ENCODE measurements around the gene PLLP. TPM values are rescaled to one million over a fixed set of nuclear protein-coding genes. Genes with fewer than 3 reads are reported as not detected.
"Not testable (repeated sequence)": the region's sequence is repeated elsewhere in the genome, so short reads cannot be mapped to it uniquely, and the experiment has no call there.

The PLLP gene
- total RNA-seq, 1 experiment from 2014 or later, result 3.1 TPM

DNA sequence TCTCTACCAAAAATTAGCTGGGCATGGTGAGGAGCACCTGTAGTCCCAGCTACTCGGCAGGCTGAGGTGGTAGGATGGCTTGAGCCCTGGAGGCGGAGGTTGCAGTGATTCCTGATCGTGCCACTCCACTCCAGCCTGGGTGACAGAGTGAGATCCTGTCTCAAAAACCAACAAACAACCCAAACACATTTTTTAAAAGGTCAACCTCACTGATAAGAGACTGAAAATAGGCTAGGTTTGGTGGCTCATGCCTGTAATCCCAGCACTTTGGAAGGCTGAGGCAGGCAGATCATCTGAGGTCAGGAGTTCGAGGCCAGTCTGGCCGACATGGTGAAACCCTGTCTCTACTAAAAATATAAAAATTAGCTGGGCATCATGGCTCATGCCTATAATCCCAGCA, 8.5 kb downstream of the PLLP start:
- H3K36me3 ChIP-seq (ENCODE audit: control insufficient read depth in 1 of 2, insufficient read depth in 2 of 2, low read length in 2 of 2); H4K20me1 ChIP-seq (ENCODE audit: insufficient read depth); H2AFZ ChIP-seq (ENCODE audit: low read depth, low read length, poor library complexity, severe bottlenecking); DNase-seq (ENCODE audit: low read depth, low spot score); POLR2A ChIA-PET; H3K4me3 ChIP-seq (replicated peaks in 1 of 2; ENCODE audit: low read depth in 1 of 2, low read length in 2 of 2); H3K4me2 ChIP-seq (ENCODE audit: low read length); H3K27ac ChIP-seq (ENCODE audit: low read depth, low read length); BruUV-seq (replicated peaks); RAD21 ChIA-PET (ENCODE audit: low non-redundant PET in 1 of 2, low total read pairs in 2 of 2, uncharacterized antibody in 2 of 2, unreplicated experiment in 2 of 2); H3K79me2 ChIP-seq (ENCODE audit: insufficient read depth, low read length); CTCF ChIA-PET; H3K9me2 ChIP-seq (ENCODE audit: insufficient read depth); H3K27me3 ChIP-seq (ENCODE audit: insufficient read depth, low read length); intact Hi-C loops (cut with micrococcal nuclease); ATAC-seq; H3K9ac ChIP-seq (ENCODE audit: low read length); H3K9me3 ChIP-seq (ENCODE audit: control insufficient read depth in 1 of 2, insufficient read depth in 1 of 2, low read depth in 1 of 2, low read length in 2 of 2): not testable (repeated sequence)
- peaks cover 29 to 32% of the 10 kb centered on the region in 2 experiments for H3K4me1 ChIP-seq (ENCODE audit: control insufficient read depth in 1 of 2, insufficient read depth in 2 of 2, low read length in 2 of 2)

DNA sequence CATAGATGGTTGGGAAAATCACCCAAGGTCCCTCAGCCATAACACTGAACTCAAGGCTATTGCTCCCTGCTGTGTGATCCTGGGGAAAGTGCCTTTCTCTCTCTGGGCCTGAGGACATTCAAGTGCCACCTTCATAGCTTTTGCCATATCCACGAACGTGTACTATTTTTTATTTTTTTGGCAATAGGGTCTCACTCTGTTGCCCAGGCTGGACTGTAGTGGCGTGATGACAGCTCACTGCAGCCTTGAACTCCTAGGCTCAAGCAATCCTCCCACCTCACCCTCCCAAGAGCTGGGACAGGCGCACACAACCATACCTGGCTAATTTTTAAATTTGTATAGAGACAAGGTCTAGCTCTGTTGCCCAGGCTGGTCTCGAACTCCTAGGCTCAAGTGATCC, 10.6 kb downstream of the PLLP start:
- no peaks in the 10 kb centered on the region for H4K20me1 ChIP-seq (ENCODE audit: insufficient read depth)
- no peak overlapping the region for H3K4me3 ChIP-seq (replicated peaks in 1 of 2; ENCODE audit: low read depth in 1 of 2, low read length in 2 of 2)
- H3K27ac ChIP-seq (ENCODE audit: low read depth, low read length), result no peak overlapping the region
- H3K27me3 ChIP-seq (ENCODE audit: insufficient read depth, low read length), result no peaks in the 10 kb centered on the region
- ChIA-PET RAD21 (ENCODE audit: low non-redundant PET in 1 of 2, low total read pairs in 2 of 2, uncharacterized antibody in 2 of 2, unreplicated experiment in 2 of 2) (no interaction called here), POLR2A (no interaction called here), CTCF (no interaction called here)
- H3K4me2 ChIP-seq (ENCODE audit: low read length), result no peak overlapping the region
- BruUV-seq (replicated peaks), result no TSS peak
- peaks cover 21% of the 10 kb centered on the region in 2 experiments for H3K4me1 ChIP-seq (ENCODE audit: control insufficient read depth in 1 of 2, insufficient read depth in 2 of 2, low read length in 2 of 2)
- ATAC-seq (no peak), DNase-seq (ENCODE audit: low read depth, low spot score) (no peak)
- no peaks in the 10 kb centered on the region for H3K9me2 ChIP-seq (ENCODE audit: insufficient read depth)
- intact Hi-C loops (cut with micrococcal nuclease), result no loop called here
- no peaks in the 10 kb centered on the region for H3K9me3 ChIP-seq (ENCODE audit: control insufficient read depth in 1 of 2, insufficient read depth in 1 of 2, low read depth in 1 of 2, low read length in 2 of 2)
- H2AFZ ChIP-seq (ENCODE audit: low read depth, low read length, poor library complexity, severe bottlenecking), result no peak overlapping the region
- H3K79me2 ChIP-seq (ENCODE audit: insufficient read depth, low read length), result no peaks in the 10 kb centered on the region
- no peaks in the 10 kb centered on the region for H3K36me3 ChIP-seq (ENCODE audit: control insufficient read depth in 1 of 2, insufficient read depth in 2 of 2, low read length in 2 of 2)
- H3K9ac ChIP-seq (ENCODE audit: low read length), result no peak overlapping the region
- TF ChIP-seq POLR2A (IDR thresholded peaks at IDR 0.05; ENCODE audit: borderline replicate concordance, extremely low read depth, insufficient read depth, insufficient read length), result no peak
- TF ChIP-seq POLR2AphosphoS5 (IDR thresholded peaks at IDR 0.05; ENCODE audit: low read depth, low read length), result no peak
- no peak for TF ChIP-seq ELF1 (IDR thresholded peaks at IDR 0.05; ENCODE audit: borderline replicate concordance, low read depth)
- no peak for TF ChIP-seq RAD21 (IDR thresholded peaks at IDR 0.05; ENCODE audit: low read depth)
- TF ChIP-seq, protein P1, sequence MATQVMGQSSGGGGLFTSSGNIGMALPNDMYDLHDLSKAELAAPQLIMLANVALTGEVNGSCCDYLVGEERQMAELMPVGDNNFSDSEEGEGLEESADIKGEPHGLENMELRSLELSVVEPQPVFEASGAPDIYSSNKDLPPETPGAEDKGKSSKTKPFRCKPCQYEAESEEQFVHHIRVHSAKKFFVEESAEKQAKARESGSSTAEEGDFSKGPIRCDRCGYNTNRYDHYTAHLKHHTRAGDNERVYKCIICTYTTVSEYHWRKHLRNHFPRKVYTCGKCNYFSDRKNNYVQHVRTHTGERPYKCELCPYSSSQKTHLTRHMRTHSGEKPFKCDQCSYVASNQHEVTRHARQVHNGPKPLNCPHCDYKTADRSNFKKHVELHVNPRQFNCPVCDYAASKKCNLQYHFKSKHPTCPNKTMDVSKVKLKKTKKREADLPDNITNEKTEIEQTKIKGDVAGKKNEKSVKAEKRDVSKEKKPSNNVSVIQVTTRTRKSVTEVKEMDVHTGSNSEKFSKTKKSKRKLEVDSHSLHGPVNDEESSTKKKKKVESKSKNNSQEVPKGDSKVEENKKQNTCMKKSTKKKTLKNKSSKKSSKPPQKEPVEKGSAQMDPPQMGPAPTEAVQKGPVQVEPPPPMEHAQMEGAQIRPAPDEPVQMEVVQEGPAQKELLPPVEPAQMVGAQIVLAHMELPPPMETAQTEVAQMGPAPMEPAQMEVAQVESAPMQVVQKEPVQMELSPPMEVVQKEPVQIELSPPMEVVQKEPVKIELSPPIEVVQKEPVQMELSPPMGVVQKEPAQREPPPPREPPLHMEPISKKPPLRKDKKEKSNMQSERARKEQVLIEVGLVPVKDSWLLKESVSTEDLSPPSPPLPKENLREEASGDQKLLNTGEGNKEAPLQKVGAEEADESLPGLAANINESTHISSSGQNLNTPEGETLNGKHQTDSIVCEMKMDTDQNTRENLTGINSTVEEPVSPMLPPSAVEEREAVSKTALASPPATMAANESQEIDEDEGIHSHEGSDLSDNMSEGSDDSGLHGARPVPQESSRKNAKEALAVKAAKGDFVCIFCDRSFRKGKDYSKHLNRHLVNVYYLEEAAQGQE (IDR thresholded peaks at IDR 0.05; ENCODE audit: low read depth), result no peak
- no peak for TF ChIP-seq SIN3A (IDR thresholded peaks at IDR 0.05; ENCODE audit: low read depth)
- no peak for TF ChIP-seq ZNF274 (IDR thresholded peaks at IDR 0.05; ENCODE audit: low read depth, low read length)
- no peak for TF ChIP-seq SRF (IDR thresholded peaks at IDR 0.05; ENCODE audit: low read depth)
- TF ChIP-seq, protein P2, sequence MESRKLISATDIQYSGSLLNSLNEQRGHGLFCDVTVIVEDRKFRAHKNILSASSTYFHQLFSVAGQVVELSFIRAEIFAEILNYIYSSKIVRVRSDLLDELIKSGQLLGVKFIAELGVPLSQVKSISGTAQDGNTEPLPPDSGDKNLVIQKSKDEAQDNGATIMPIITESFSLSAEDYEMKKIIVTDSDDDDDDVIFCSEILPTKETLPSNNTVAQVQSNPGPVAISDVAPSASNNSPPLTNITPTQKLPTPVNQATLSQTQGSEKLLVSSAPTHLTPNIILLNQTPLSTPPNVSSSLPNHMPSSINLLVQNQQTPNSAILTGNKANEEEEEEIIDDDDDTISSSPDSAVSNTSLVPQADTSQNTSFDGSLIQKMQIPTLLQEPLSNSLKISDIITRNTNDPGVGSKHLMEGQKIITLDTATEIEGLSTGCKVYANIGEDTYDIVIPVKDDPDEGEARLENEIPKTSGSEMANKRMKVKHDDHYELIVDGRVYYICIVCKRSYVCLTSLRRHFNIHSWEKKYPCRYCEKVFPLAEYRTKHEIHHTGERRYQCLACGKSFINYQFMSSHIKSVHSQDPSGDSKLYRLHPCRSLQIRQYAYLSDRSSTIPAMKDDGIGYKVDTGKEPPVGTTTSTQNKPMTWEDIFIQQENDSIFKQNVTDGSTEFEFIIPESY (IDR thresholded peaks at IDR 0.05; ENCODE audit: extremely low read depth, insufficient replicate concordance, low read length), result no peak
- TF ChIP-seq, protein P3, sequence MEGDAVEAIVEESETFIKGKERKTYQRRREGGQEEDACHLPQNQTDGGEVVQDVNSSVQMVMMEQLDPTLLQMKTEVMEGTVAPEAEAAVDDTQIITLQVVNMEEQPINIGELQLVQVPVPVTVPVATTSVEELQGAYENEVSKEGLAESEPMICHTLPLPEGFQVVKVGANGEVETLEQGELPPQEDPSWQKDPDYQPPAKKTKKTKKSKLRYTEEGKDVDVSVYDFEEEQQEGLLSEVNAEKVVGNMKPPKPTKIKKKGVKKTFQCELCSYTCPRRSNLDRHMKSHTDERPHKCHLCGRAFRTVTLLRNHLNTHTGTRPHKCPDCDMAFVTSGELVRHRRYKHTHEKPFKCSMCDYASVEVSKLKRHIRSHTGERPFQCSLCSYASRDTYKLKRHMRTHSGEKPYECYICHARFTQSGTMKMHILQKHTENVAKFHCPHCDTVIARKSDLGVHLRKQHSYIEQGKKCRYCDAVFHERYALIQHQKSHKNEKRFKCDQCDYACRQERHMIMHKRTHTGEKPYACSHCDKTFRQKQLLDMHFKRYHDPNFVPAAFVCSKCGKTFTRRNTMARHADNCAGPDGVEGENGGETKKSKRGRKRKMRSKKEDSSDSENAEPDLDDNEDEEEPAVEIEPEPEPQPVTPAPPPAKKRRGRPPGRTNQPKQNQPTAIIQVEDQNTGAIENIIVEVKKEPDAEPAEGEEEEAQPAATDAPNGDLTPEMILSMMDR (IDR thresholded peaks at IDR 0.05 in 2 of 3, conservative IDR thresholded peaks at IDR 0.05 in 1 of 3; ENCODE audit: borderline replicate concordance in 1 of 3, insufficient read depth in 1 of 3, low read depth in 2 of 3, low read length in 2 of 3), result no peak
- TF ChIP-seq EGR1 (IDR thresholded peaks at IDR 0.05; ENCODE audit: low read depth), result no peak
- no peak for TF ChIP-seq ZFX (IDR thresholded peaks at IDR 0.05)
- TF ChIP-seq TCF7L2 (IDR thresholded peaks at IDR 0.05; ENCODE audit: borderline replicate concordance, extremely low read depth, insufficient read depth, insufficient read length), result no peak
- no peak for TF ChIP-seq CEBPB (IDR thresholded peaks at IDR 0.05; ENCODE audit: low read depth)
- TF ChIP-seq SP1 (IDR thresholded peaks at IDR 0.05; ENCODE audit: low read depth), result no peak
